Skeletal muscle satellite cell (primary cell): ENCODE measurements around the gene KCNF1.

ENCODE experiments used
- H3K27me3 ChIP-seq: 2 replicates; pipeline ENCODE4 v1.7.0; 2013; ENCODE audit warnings: low read length; ENCODE audit not compliant: control insufficient read depth, insufficient read depth
- H3K36me3 ChIP-seq: 2 replicates; pipeline ENCODE4 v1.7.0; 2013; ENCODE audit warnings: mild to moderate bottlenecking, control low read depth, low read length; ENCODE audit not compliant: insufficient read depth
- H3K4me1 ChIP-seq: 2 replicates; pipeline ENCODE4 v1.7.0; 2013; ENCODE audit warnings: low read length; ENCODE audit not compliant: control insufficient read depth, insufficient read depth
- H3K4me2 ChIP-seq: 2 replicates; pipeline ENCODE4 v1.7.0; 2013; ENCODE audit warnings: mild to moderate bottlenecking, low read length
- H3K4me3 ChIP-seq: 2 replicates; pipeline ENCODE4 v1.7.0; 2013; ENCODE audit warnings: low read length
- H3K9ac ChIP-seq: 2 replicates; pipeline ENCODE4 v1.7.0; 2013; ENCODE audit warnings: mild to moderate bottlenecking, low read depth, low read length, moderate library complexity
- H3K9me3 ChIP-seq: replicated peaks from 2 replicates; pipeline ENCODE4 v1.7.0; 2013; ENCODE audit warnings: mild to moderate bottlenecking, control low read depth, low read length

Gene KCNF1

DNA sequence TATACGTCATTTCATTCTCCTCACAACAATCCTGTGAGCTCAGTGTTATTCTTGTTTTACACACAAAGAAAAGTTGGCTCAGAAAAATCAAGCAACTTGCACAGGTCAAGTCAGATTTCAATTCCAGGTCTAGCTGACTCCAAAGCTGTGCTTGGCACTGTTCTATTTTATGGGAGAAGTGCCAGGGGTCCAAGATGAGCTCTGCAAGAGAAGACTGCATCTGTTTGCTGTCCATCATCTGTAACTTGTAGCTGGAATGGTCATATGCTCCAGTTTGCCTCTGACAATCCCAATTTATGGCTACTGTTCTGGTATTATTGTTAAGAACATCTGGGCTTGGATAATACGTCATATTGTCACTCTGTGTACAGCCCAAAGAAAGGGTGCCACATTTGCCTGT, 28.9 kb downstream of the KCNF1 start:
- H3K4me2 ChIP-seq, result no peak overlapping the region
- no peaks in the 10 kb centered on the region for H3K36me3 ChIP-seq
- H3K9ac ChIP-seq, result no peak overlapping the region

GRCh38 chr2:10941383-10941782, 29.6 kb downstream of the KCNF1 start:
- Histone ChIP-seq H3K9me3 (peaks cover 5% of the 10 kb centered on the region), H3K36me3 (no peaks in the 10 kb centered on the region), H3K4me1 (peaks cover 19% of the 10 kb centered on the region), H3K4me3 (no peak overlapping the region), H3K27me3 (peaks cover 20% of the 10 kb centered on the region), H3K4me2 (peak overlapping the region; percentile 21), H3K9ac (no peak overlapping the region)

More for the DNA sequence above, 28.9 kb downstream of the KCNF1 start:
- H3K4me3 ChIP-seq, result no peak overlapping the region
- peaks cover 5% of the 10 kb centered on the region for H3K9me3 ChIP-seq
- H3K4me1 ChIP-seq, result peaks cover 21% of the 10 kb centered on the region
- H3K27me3 ChIP-seq, result peaks cover 20% of the 10 kb centered on the region

DNA sequence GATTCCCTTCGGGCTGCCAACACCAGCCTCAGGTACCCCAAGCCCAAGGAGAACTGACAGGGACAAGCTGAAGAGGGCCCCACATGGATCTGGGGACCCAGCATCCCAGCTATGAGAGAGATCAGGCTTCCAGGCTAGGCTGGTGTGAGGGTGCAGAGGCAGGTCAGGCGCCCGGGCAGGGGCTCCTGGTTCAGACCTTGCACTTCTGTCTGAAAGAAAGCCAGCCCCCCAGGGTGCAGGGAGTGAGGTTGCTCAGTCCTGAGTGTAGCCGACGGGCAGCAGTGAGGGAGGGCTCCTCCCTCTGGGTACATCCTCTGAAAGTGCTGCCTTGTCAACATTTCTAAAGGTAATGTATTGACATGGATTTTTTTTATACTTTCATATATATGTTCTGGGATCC, 33.1 kb downstream of the KCNF1 start:
- H3K9ac ChIP-seq, result no peak overlapping the region

GRCh38 chr2:10946394-10946793, 34.7 kb downstream of the KCNF1 start:
- H3K4me2 ChIP-seq, result peak overlapping the region; percentile 69
- peaks cover 18% of the 10 kb centered on the region for H3K4me1 ChIP-seq
- no peaks in the 10 kb centered on the region for H3K9me3 ChIP-seq
- H3K36me3 ChIP-seq, result no peaks in the 10 kb centered on the region
- no peak overlapping the region for H3K9ac ChIP-seq
- peaks cover 25% of the 10 kb centered on the region for H3K27me3 ChIP-seq
- H3K4me3 ChIP-seq, result no peak overlapping the region

More for the DNA sequence above, 33.1 kb downstream of the KCNF1 start:
- Histone ChIP-seq H3K27me3 (peaks cover 23% of the 10 kb centered on the region), H3K36me3 (no peaks in the 10 kb centered on the region), H3K4me1 (peaks cover 23% of the 10 kb centered on the region), H3K4me2 (no peak overlapping the region), H3K9me3 (no peaks in the 10 kb centered on the region), H3K4me3 (no peak overlapping the region)

GRCh38 chr2:10947005-10947440, 35.3 kb downstream of the KCNF1 start:
- H3K9me3 ChIP-seq, result no peaks in the 10 kb centered on the region
- H3K27me3 ChIP-seq, result peaks cover 29% of the 10 kb centered on the region
- peak overlapping the region; percentile 28 for H3K9ac ChIP-seq
- peak overlapping the region; percentile 69 for H3K4me2 ChIP-seq
- H3K4me3 ChIP-seq, result peak overlapping the region; percentile 37
- peaks cover 18% of the 10 kb centered on the region for H3K4me1 ChIP-seq
- H3K36me3 ChIP-seq, result no peaks in the 10 kb centered on the region

DNA sequence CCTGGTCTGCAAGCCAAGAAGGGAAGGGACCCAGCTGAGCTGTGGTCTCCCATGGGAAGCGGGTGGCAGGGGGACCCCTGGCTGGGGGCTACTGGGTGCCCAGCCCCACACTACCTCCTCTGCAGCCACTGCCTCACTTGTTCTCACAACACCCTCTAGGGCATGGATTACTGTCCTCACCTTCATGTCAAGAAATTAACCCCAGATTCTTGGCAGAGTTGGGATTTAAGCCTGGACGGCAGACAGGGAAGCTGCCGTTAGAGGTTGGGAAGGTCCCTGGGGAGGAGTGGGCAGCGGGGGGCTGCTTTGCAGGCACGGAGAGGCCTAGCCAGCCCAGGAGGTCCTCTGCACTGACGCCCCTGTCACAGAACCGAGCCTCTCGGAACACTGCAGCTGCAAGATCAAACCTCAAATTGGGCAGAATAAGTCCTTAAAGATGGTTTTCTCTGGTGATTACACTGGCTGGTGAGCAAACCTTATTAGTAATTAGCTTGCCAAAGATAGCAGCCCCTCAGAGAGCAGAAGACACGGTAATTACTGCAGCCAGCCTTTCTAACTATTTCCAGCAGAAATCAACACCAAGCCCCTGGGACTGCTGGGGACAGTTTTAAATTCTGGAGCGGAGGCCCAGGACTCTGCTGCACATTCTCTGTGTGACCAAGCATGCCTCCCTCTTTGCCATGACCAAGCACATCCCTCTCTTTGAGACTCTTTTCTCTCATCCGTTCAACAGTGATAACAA, 35.9 kb downstream of the KCNF1 start:
- Histone ChIP-seq H3K4me3 (no peak overlapping the region), H3K36me3 (no peaks in the 10 kb centered on the region), H3K4me1 (peaks cover 18% of the 10 kb centered on the region), H3K27me3 (peaks cover 34% of the 10 kb centered on the region), H3K9me3 (no peaks in the 10 kb centered on the region), H3K4me2 (peak overlapping the region; percentile 69), H3K9ac (no peak overlapping the region)

GRCh38 chr2:10948188-10948564, 36.4 kb downstream of the KCNF1 start:
- Histone ChIP-seq H3K27me3 (peaks cover 36% of the 10 kb centered on the region), H3K4me1 (peaks cover 18% of the 10 kb centered on the region), H3K4me2 (no peak overlapping the region), H3K9me3 (no peaks in the 10 kb centered on the region), H3K36me3 (no peaks in the 10 kb centered on the region), H3K9ac (no peak overlapping the region), H3K4me3 (no peak overlapping the region)

- H3K36me3 ChIP-seq, result no peaks in the 10 kb centered on the region
- peaks cover 18% of the 10 kb centered on the region for H3K4me1 ChIP-seq
- no peak overlapping the region for H3K4me2 ChIP-seq
- peaks cover 33% of the 10 kb centered on the region for H3K27me3 ChIP-seq
- H3K4me3 ChIP-seq, result no peak overlapping the region
- H3K9ac ChIP-seq, result no peak overlapping the region
- H3K9me3 ChIP-seq, result no peaks in the 10 kb centered on the region
These were observed 37.0 kb downstream of the KCNF1 start for GRCh38 chr2:10948606-10949230.

DNA sequence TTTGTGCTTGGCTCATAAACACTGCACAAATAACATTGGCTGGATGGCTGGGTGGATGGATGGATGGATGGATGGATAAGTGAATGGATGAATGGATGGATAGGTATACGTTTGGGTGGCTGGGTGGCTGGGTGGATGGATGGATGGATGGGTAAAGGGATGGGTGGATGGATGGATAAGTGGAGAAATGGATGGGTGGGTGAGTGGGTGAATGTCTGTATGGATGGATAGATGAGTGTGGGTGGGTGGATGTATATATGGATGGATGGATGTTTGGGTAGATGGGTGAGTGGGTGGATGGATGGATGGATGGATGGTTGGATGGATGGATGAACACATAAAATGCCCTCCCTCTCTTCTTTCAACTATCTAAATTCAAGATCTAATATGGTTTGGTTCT, 38.1 kb downstream of the KCNF1 start:
- H3K9ac ChIP-seq, result no peak overlapping the region
- no peaks in the 10 kb centered on the region for H3K9me3 ChIP-seq
- no peaks in the 10 kb centered on the region for H3K36me3 ChIP-seq
- peaks cover 18% of the 10 kb centered on the region for H3K4me1 ChIP-seq
- peaks cover 25% of the 10 kb centered on the region for H3K27me3 ChIP-seq
- H3K4me2 ChIP-seq, result no peak overlapping the region
- no peak overlapping the region for H3K4me3 ChIP-seq

DNA sequence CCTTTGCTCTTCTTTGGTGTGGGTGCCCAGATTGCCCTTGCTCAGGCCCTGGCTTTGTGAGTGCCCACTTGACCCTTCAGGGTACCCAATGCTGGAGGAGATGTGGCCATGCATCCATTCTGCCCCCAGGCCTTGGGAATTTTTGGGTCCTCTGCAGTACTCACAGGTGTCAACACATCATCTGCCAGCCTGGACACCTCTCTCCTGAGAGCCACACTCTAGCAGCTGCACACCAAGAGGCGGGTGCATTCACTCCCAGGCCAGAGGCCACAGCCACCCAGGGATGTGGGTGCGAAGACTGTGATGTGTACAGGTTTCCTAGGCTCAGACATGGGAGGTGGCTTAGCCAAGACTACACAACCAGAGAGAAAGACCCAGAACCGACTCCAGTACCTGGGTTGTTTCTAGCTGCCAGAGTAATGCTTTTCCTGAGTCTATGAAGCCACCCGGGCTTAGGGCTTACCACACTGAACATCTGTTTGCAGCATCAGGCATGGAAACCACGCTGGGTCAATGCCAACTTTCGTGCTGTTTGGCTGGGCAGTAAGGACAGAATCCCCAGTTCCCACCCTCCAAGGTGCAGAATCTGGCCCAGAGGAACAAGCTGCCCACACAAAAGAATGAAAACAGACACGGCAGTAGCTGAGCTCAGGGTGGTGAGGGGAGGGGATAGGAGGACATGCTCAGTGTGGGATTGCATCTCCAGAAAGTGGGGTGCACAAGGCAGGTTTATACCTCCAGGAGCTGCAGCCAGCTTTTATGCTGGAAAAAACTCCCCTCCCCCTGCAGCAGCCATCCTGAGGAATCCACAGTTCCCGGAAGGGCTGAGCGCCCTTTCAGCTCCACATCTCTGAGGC, 40.1 kb downstream of the KCNF1 start:
- Histone ChIP-seq H3K36me3 (no peaks in the 10 kb centered on the region), H3K4me1 (peaks cover 11% of the 10 kb centered on the region), H3K9me3 (no peaks in the 10 kb centered on the region), H3K27me3 (peaks cover 37% of the 10 kb centered on the region), H3K4me2 (no peak overlapping the region), H3K4me3 (no peak overlapping the region), H3K9ac (no peak overlapping the region)

DNA sequence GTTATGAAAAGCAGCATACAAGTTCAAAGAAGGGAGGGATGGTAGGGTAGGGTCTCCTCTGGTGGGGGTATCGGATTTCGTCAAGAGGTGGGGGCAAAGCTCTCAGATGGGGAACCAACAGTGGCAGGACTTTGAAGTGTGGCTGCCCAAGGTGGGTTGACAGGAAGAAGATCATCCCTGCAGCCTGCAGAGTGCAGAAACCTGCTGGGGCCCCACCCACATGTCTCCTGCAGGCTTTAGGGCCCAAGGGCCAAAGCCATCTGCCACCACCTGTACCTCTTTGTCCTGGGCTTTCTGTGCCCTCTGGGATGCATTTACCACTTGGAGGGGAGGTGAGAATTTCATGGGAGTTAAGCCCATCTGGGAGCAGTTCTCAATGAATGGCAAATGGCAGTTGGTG, 42.7 kb downstream of the KCNF1 start:
- Histone ChIP-seq H3K9ac (no peak overlapping the region), H3K4me1 (no peaks in the 10 kb centered on the region), H3K36me3 (no peaks in the 10 kb centered on the region), H3K9me3 (no peaks in the 10 kb centered on the region), H3K27me3 (peaks cover 56% of the 10 kb centered on the region), H3K4me2 (no peak overlapping the region), H3K4me3 (no peak overlapping the region)
